ENCODE measurements around the gene SAMD7. TPM values are rescaled to one million over a fixed set of nuclear protein-coding genes. Genes with fewer than 3 reads are reported as not detected.

The SAMD7 gene, protein sequence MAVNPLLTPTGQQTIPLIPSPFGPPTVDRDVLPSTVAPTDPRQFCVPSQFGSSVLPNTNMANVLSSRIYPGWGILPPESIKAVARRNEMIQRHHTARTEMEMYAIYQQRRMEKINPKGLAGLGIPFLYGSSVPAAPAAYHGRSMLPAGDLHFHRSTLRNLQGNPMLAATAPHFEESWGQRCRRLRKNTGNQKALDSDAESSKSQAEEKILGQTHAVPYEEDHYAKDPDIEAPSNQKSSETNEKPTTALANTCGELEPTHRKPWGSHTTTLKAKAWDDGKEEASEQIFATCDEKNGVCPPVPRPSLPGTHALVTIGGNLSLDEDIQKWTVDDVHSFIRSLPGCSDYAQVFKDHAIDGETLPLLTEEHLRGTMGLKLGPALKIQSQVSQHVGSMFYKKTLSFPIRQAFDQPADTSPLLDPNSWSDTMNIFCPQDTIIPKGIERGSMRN
- not detected in 2 replicates for total RNA-seq (2022)
- percentile 8 among the genes with signal in this experiment for Bru-seq, nascent RNA
- BruChase-seq, experiment 1, labeled RNA remaining after a 6-hour chase, result percentile 3 among the genes with signal in this experiment
- not detected for BruChase-seq, experiment 2, labeled RNA remaining after a 2-hour chase
- long read RNA-seq, result 0 reads

GRCh38 chr3:169911272-169911671 is at the start of gene SAMD7:
SAMD7 (plus strand) TSS chr3:169911572; CDS start chr3:169919499, 7,927 bp downstream.
- H3K36me3 Mint-ChIP-seq (ENCODE audit: insufficient read depth, unreplicated experiment), result no peaks in the 10 kb centered on the region
- no peaks in the 10 kb centered on the region for H3K4me1 Mint-ChIP-seq (ENCODE audit: low read depth, unreplicated experiment)
- no peaks in the 10 kb centered on the region for H3K9me3 Mint-ChIP-seq (ENCODE audit: low read depth, unreplicated experiment)
- intact Hi-C loops (cut with micrococcal nuclease; ENCODE audit: unreplicated experiment), result no loop called here
- H3K4me3 Mint-ChIP-seq (ENCODE audit: low read depth, unreplicated experiment), result no peak within 1 kb of the TSS
- H3K27me3 Mint-ChIP-seq (ENCODE audit: unreplicated experiment), result peaks cover 14% of the 10 kb centered on the region
- BruUV-seq (replicated peaks), result no TSS peak
- TF ChIP-seq, protein P1, sequence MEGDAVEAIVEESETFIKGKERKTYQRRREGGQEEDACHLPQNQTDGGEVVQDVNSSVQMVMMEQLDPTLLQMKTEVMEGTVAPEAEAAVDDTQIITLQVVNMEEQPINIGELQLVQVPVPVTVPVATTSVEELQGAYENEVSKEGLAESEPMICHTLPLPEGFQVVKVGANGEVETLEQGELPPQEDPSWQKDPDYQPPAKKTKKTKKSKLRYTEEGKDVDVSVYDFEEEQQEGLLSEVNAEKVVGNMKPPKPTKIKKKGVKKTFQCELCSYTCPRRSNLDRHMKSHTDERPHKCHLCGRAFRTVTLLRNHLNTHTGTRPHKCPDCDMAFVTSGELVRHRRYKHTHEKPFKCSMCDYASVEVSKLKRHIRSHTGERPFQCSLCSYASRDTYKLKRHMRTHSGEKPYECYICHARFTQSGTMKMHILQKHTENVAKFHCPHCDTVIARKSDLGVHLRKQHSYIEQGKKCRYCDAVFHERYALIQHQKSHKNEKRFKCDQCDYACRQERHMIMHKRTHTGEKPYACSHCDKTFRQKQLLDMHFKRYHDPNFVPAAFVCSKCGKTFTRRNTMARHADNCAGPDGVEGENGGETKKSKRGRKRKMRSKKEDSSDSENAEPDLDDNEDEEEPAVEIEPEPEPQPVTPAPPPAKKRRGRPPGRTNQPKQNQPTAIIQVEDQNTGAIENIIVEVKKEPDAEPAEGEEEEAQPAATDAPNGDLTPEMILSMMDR (IDR thresholded peaks at IDR 0.05; ENCODE audit: unreplicated experiment), result no peak
- CTCF ChIA-PET, result interaction anchor here (0.6 to 1.0 kb wide), 2 partner anchors 11 to 901 kb away, joined by 3 read pairs; no protein-coding TSS in a partner anchor
- no peak within 1 kb of the TSS for H3K27ac Mint-ChIP-seq (ENCODE audit: unreplicated experiment)
- no peak for DNase-seq

- Mint-ChIP-seq H3K27ac (ENCODE audit: unreplicated experiment) (no peak overlapping the region), H3K9me3 (ENCODE audit: low read depth, unreplicated experiment) (no peaks in the 10 kb centered on the region), H3K36me3 (ENCODE audit: insufficient read depth, unreplicated experiment) (no peaks in the 10 kb centered on the region), H3K4me3 (ENCODE audit: low read depth, unreplicated experiment) (no peak overlapping the region), H3K4me1 (ENCODE audit: low read depth, unreplicated experiment) (no peaks in the 10 kb centered on the region), H3K27me3 (ENCODE audit: unreplicated experiment) (no peaks in the 10 kb centered on the region)
- no peak for DNase-seq
- intact Hi-C loops (cut with micrococcal nuclease; ENCODE audit: unreplicated experiment), result no loop called here
- CTCF ChIA-PET, result interaction anchor here (0.7 to 0.9 kb wide), 2 partner anchors 192 to 808 kb away, joined by 3 read pairs; no protein-coding TSS in a partner anchor
- TF ChIP-seq, protein P1 (IDR thresholded peaks at IDR 0.05; ENCODE audit: unreplicated experiment), result no peak
- no TSS peak for BruUV-seq (replicated peaks)
These were observed 49.5 kb upstream of the SAMD7 start for GRCh38 chr3:169861871-169862270.

DNA sequence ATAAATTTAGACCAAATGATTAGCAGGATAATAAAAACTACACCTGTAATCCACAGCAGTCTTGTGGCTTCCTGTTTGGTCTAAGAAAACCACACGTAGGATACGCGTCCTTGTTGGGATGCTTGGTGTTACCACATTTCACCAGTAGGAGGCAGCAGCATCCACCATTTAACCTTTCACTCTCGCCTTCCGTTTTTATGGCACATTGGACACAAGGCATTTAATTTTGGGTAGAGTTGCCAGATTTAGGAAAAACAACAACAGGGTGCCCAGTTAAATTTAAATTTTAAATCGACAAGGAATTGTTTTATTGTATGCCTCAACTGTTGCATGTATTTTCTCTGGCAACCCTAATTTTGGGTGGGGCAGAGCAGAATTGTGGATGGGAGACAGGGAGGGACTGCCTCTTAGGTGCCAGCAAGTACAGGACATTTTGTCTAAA is 47.9 kb upstream of the SAMD7 start:
- H3K4me3 Mint-ChIP-seq (ENCODE audit: low read depth, unreplicated experiment), result no peak overlapping the region
- TF ChIP-seq, protein P1 (IDR thresholded peaks at IDR 0.05; ENCODE audit: unreplicated experiment), result peak; percentile 96
- CTCF ChIA-PET, result no interaction called here
- no peaks in the 10 kb centered on the region for H3K9me3 Mint-ChIP-seq (ENCODE audit: low read depth, unreplicated experiment)
- peak; percentile 88 for DNase-seq
- no TSS peak for BruUV-seq (replicated peaks)
- intact Hi-C loops (cut with micrococcal nuclease; ENCODE audit: unreplicated experiment), result loop anchor here (1.0 kb wide), 2 partner anchors 103 to 191 kb away; partner anchors contain the start of gene SEC62
- no peaks in the 10 kb centered on the region for H3K36me3 Mint-ChIP-seq (ENCODE audit: insufficient read depth, unreplicated experiment)
- H3K27me3 Mint-ChIP-seq (ENCODE audit: unreplicated experiment), result no peaks in the 10 kb centered on the region
- H3K27ac Mint-ChIP-seq (ENCODE audit: unreplicated experiment), result no peak overlapping the region
- H3K4me1 Mint-ChIP-seq (ENCODE audit: low read depth, unreplicated experiment), result peaks cover 3% of the 10 kb centered on the region

DNA sequence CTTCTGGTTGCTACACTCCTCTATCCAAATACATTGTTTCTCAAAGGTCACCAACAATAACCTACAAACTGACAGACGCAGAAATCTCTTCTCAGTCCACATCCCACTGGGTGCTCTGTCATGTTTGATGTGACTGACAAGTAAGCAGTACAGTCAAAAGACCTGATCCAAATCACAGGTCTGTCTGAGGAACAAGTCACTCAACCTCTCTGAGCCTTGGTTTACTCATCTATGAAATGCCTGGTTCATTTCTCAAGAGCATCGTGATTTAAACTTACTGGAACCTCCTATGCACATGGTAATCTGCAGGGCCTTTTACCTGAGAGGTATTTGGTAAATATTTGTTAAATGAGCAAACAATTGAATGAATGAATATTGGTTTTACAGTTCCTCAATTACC is 47.1 kb upstream of the SAMD7 start:
- H3K27me3 Mint-ChIP-seq (ENCODE audit: unreplicated experiment), result no peaks in the 10 kb centered on the region
- no peak overlapping the region for H3K27ac Mint-ChIP-seq (ENCODE audit: unreplicated experiment)
- H3K4me1 Mint-ChIP-seq (ENCODE audit: low read depth, unreplicated experiment), result peaks cover 8% of the 10 kb centered on the region
- no peak for DNase-seq
- H3K4me3 Mint-ChIP-seq (ENCODE audit: low read depth, unreplicated experiment), result no peak overlapping the region
- H3K36me3 Mint-ChIP-seq (ENCODE audit: insufficient read depth, unreplicated experiment), result no peaks in the 10 kb centered on the region
- intact Hi-C loops (cut with micrococcal nuclease; ENCODE audit: unreplicated experiment), result no loop called here
- TF ChIP-seq, protein P1 (IDR thresholded peaks at IDR 0.05; ENCODE audit: unreplicated experiment), result no peak
- no TSS peak for BruUV-seq (replicated peaks)
- CTCF ChIA-PET, result no interaction called here
- no peaks in the 10 kb centered on the region for H3K9me3 Mint-ChIP-seq (ENCODE audit: low read depth, unreplicated experiment)
